ENCODE measurements around the gene GRM7. TPM values are rescaled to one million over a fixed set of nuclear protein-coding genes. Genes with fewer than 3 reads are reported as not detected.

Gene GRM7
- total RNA-seq, 2 donors from 2014 or later, result not detected

DNA sequence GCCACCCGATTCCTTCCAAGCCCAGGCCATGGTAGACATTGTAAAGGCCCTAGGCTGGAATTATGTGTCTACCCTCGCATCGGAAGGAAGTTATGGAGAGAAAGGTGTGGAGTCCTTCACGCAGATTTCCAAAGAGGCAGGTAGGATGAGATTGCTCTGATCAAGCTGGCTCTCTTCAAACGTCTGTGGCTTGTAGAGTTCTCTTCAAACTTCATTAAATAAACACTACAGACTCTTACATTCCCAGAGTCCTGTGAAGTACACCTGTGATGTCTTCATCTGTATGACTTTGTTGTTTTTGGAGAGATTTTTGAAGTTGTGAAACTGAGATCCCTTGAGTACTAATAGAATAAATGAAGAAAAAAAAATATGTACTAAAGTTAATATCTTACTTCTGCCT lies 285.6 kb downstream of the GRM7 start:
- Mint-ChIP-seq H3K4me1 (no peaks in the 10 kb centered on the region), H3K27me3 (no peaks in the 10 kb centered on the region), H3K36me3 (ENCODE audit: low read depth) (no peaks in the 10 kb centered on the region)

DNA sequence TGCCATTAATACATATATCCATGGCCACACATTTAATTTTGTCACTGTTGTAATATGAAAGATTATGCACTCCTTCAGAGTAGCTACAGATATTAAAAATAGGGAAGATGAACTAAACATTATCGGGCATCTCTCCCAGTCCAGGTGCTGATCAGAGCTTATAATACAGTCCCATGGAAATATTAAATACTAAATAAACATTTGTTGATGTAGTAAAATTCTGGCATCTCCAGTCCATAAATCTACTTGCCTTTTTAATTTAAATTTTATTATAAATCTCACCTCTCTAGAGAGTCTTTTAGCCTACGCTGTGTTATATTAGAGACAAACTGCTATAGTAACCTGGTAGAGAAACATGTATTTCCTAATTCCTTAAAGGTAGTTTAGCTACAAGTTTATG lies 297.6 kb downstream of the GRM7 start:
- ATAC-seq (replicated peaks), result no peak
- Mint-ChIP-seq H3K4me3 (no peak overlapping the region), H3K27ac (no peak overlapping the region), H3K9me3 (peaks cover 6% of the 10 kb centered on the region), H3K4me1 (no peaks in the 10 kb centered on the region), H3K27me3 (no peaks in the 10 kb centered on the region), H3K36me3 (ENCODE audit: low read depth) (no peaks in the 10 kb centered on the region)

More for the DNA sequence above, 285.6 kb downstream of the GRM7 start:
- Mint-ChIP-seq H3K4me3 (no peak overlapping the region), H3K9me3 (peaks cover 4% of the 10 kb centered on the region), H3K27ac (no peak overlapping the region)
- no peak for ATAC-seq (replicated peaks)

GRCh38 chr3:7160689-7161088 lies 299.8 kb downstream of the GRM7 start:
- Mint-ChIP-seq H3K4me3 (no peak overlapping the region), H3K4me1 (no peaks in the 10 kb centered on the region), H3K9me3 (peaks cover 9% of the 10 kb centered on the region), H3K27me3 (no peaks in the 10 kb centered on the region), H3K36me3 (ENCODE audit: low read depth) (no peaks in the 10 kb centered on the region), H3K27ac (no peak overlapping the region)
- ATAC-seq (replicated peaks), result no peak

- Mint-ChIP-seq H3K27me3 (no peaks in the 10 kb centered on the region), H3K4me3 (no peak overlapping the region), H3K9me3 (peaks cover 9% of the 10 kb centered on the region), H3K36me3 (ENCODE audit: low read depth) (no peaks in the 10 kb centered on the region), H3K4me1 (no peaks in the 10 kb centered on the region), H3K27ac (no peak overlapping the region)
- no peak for ATAC-seq (replicated peaks)
These were observed 305.5 kb downstream of the GRM7 start for GRCh38 chr3:7166460-7166859.

DNA sequence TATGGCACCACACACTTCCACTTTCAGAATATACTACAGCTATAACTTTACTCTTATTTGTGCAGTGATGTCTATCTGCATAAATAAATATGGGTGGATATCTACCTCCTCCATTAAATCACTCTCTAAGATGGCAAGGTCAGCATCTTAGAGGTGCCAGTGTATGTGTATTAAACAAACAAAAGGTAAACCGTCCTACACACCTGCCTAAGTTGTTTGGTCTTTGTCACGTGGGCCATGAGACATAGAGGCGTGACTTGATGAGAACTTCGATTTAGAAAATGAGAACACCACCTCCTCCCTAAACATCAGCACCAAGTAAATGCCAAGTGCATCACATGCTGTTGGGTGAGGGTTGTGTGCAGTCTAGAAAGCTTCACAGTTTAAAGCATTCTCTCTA lies 310.6 kb downstream of the GRM7 start:
- H3K27ac Mint-ChIP-seq, result no peak overlapping the region
- no peak for ATAC-seq (replicated peaks)
- no peaks in the 10 kb centered on the region for H3K4me1 Mint-ChIP-seq
- no peaks in the 10 kb centered on the region for H3K27me3 Mint-ChIP-seq
- H3K4me3 Mint-ChIP-seq, result no peak overlapping the region
- no peaks in the 10 kb centered on the region for H3K9me3 Mint-ChIP-seq
- H3K36me3 Mint-ChIP-seq (ENCODE audit: low read depth), result no peaks in the 10 kb centered on the region

GRCh38 chr3:7172996-7173395 lies 312.1 kb downstream of the GRM7 start:
- Mint-ChIP-seq H3K4me3 (no peak overlapping the region), H3K4me1 (no peaks in the 10 kb centered on the region), H3K36me3 (ENCODE audit: low read depth) (no peaks in the 10 kb centered on the region), H3K27ac (no peak overlapping the region), H3K9me3 (no peaks in the 10 kb centered on the region), H3K27me3 (no peaks in the 10 kb centered on the region)
- ATAC-seq (replicated peaks), result no peak

- Mint-ChIP-seq H3K27ac (no peak overlapping the region), H3K4me3 (no peak overlapping the region), H3K27me3 (no peaks in the 10 kb centered on the region), H3K36me3 (ENCODE audit: low read depth) (no peaks in the 10 kb centered on the region), H3K4me1 (no peaks in the 10 kb centered on the region), H3K9me3 (peaks cover 7% of the 10 kb centered on the region)
- no peak for ATAC-seq (replicated peaks)
These were observed 327.6 kb downstream of the GRM7 start for GRCh38 chr3:7188551-7188950.

DNA sequence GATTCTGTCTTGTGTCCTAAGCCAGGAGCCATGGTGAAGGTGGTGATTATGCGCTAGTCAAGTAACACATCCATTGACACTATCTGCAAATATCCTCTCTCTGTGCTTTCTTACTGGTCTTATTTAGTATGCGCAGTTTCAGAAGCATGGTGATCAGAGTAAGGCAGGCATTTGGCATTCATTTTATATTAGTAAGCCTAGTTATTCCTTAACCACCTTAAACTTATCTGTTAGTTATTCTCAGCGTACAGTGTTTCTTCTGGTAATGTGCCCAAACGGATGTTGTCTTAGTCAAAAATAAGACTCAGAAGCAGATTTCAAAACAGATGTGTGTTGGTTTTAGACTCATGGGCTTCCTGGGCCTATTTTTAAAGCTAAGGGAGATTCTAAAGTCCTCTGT lies 329.2 kb downstream of the GRM7 start:
- Mint-ChIP-seq H3K27me3 (no peaks in the 10 kb centered on the region), H3K4me3 (no peak overlapping the region)
- no peak for ATAC-seq (replicated peaks)

DNA sequence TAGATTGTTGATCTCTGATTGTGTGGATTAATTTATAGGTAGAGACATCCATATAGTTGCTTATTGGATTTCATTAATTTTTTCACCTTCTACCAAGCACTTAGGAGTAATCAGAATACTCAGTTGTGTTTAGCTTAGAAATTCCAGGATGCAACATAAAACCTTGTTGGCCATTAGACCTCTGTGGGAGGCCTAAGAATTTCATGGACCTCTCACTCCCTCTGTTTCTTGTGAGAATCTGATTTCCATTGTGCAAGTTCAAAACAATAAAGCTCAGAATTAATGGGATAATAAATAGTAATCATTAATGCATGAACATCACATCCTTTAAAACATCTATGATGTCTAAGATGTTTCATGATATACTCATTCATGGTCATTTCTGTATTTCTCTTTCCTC lies 332.4 kb downstream of the GRM7 start:
- no peaks in the 10 kb centered on the region for H3K4me1 Mint-ChIP-seq
- ATAC-seq (replicated peaks), result no peak
- H3K4me3 Mint-ChIP-seq, result no peak overlapping the region
- H3K27me3 Mint-ChIP-seq, result no peaks in the 10 kb centered on the region
- no peak overlapping the region for H3K27ac Mint-ChIP-seq
- H3K9me3 Mint-ChIP-seq, result peaks cover 7% of the 10 kb centered on the region
- H3K36me3 Mint-ChIP-seq (ENCODE audit: low read depth), result no peaks in the 10 kb centered on the region

More for the DNA sequence above, 329.2 kb downstream of the GRM7 start:
- H3K36me3 Mint-ChIP-seq (ENCODE audit: low read depth), result no peaks in the 10 kb centered on the region
- no peak overlapping the region for H3K27ac Mint-ChIP-seq
- H3K9me3 Mint-ChIP-seq, result peaks cover 7% of the 10 kb centered on the region
- no peaks in the 10 kb centered on the region for H3K4me1 Mint-ChIP-seq

- H3K4me1 Mint-ChIP-seq, result no peaks in the 10 kb centered on the region
- H3K27me3 Mint-ChIP-seq, result no peaks in the 10 kb centered on the region
- no peak overlapping the region for H3K27ac Mint-ChIP-seq
- H3K36me3 Mint-ChIP-seq (ENCODE audit: low read depth), result no peaks in the 10 kb centered on the region
- no peak overlapping the region for H3K4me3 Mint-ChIP-seq
- no peak for ATAC-seq (replicated peaks)
- peaks cover 7% of the 10 kb centered on the region for H3K9me3 Mint-ChIP-seq
These were observed 333.3 kb downstream of the GRM7 start for GRCh38 chr3:7194071-7194835.

DNA sequence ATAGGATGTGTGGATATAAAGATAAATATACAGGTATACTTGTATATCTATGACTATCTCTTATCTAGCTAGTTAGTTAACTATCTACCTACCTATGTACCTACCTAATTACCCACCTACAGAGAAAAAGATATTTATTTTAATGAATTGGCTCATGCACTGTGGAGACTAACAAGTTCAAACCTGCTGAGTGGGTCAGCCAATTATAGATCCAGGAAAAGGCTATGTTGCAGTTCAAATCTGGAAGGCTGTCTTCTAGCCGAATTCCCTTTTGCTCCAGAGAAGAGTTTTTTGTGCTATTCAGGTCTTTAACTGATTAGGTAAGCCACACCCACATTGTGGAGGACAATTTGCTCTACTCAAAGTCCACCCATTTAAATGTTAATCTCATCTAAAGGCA lies 335.0 kb downstream of the GRM7 start:
- ATAC-seq (replicated peaks), result no peak
- no peak overlapping the region for H3K4me3 Mint-ChIP-seq
- H3K9me3 Mint-ChIP-seq, result peaks cover 7% of the 10 kb centered on the region
- no peaks in the 10 kb centered on the region for H3K4me1 Mint-ChIP-seq
- H3K27ac Mint-ChIP-seq, result no peak overlapping the region
- no peaks in the 10 kb centered on the region for H3K27me3 Mint-ChIP-seq
- no peaks in the 10 kb centered on the region for H3K36me3 Mint-ChIP-seq (ENCODE audit: low read depth)

DNA sequence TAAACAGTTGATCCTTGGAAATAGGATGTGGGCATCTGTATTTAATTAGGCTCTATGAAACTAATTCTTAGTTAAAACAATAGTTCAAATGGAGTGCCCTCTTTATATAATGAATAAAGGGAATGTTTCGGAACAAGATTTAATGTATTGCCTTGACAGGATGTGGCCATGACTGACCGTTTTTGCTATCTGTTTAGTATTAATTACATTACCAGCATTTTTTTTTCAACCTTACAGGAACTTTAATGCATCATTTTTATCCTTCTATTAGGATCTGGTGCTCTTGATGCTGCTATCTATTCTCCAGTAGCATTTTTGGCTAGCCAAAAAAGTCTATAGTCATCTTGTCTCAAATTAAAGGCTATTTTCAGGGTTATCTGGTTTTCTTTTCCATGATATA lies 340.9 kb downstream of the GRM7 start:
- Mint-ChIP-seq H3K4me3 (no peak overlapping the region), H3K9me3 (no peaks in the 10 kb centered on the region), H3K36me3 (ENCODE audit: low read depth) (no peaks in the 10 kb centered on the region), H3K27ac (no peak overlapping the region), H3K4me1 (no peaks in the 10 kb centered on the region), H3K27me3 (no peaks in the 10 kb centered on the region)
- no peak for ATAC-seq (replicated peaks)

GRCh38 chr3:7203969-7204847 lies 343.3 kb downstream of the GRM7 start:
- ATAC-seq (replicated peaks), result no peak

GRCh38 chr3:7204848-7205156 lies 343.9 kb downstream of the GRM7 start:
- Mint-ChIP-seq H3K4me1 (peaks cover 6% of the 10 kb centered on the region), H3K36me3 (ENCODE audit: low read depth) (no peaks in the 10 kb centered on the region), H3K27ac (no peak overlapping the region), H3K9me3 (peaks cover 4% of the 10 kb centered on the region), H3K27me3 (no peaks in the 10 kb centered on the region), H3K4me3 (no peak overlapping the region)
- ATAC-seq (replicated peaks), result no peak

More at GRCh38 chr3:7203969-7204847, 343.3 kb downstream of the GRM7 start:
- Mint-ChIP-seq H3K27me3 (no peaks in the 10 kb centered on the region), H3K27ac (no peak overlapping the region), H3K36me3 (ENCODE audit: low read depth) (no peaks in the 10 kb centered on the region), H3K4me3 (no peak overlapping the region), H3K4me1 (peaks cover 3% of the 10 kb centered on the region), H3K9me3 (peaks cover under 1% of the 10 kb centered on the region)

- Mint-ChIP-seq H3K9me3 (peaks cover 8% of the 10 kb centered on the region), H3K27ac (no peak overlapping the region), H3K4me3 (peak overlapping the region; percentile 44), H3K36me3 (ENCODE audit: low read depth) (no peaks in the 10 kb centered on the region), H3K27me3 (no peaks in the 10 kb centered on the region), H3K4me1 (peaks cover 6% of the 10 kb centered on the region)
- ATAC-seq (replicated peaks), result peak; percentile 60
These were observed 344.6 kb downstream of the GRM7 start for GRCh38 chr3:7205535-7205934.

Data from activated T-helper 17 cell treated with anti-CD3 and anti-CD28 coated beads, Interleukin-2, amount 50 U/mL, for 72 hours (primary cell).